CD14-positive monocyte (primary cell): ENCODE data around the gene NID1. TPM values are rescaled to one million over a fixed set of nuclear protein-coding genes. Genes with fewer than 3 reads are reported as not detected.

ENCODE experiments used
- DNase-seq, 3 donors: peaks; one replicate each; pipeline ENCODE4 v3.0.0-alpha.2; 2011 to 2022
- H2AFZ ChIP-seq: 2 replicates; pipeline ENCODE4 v1.6.0; 2012; ENCODE audit warnings: mild to moderate bottlenecking, low read depth, low read length, inconsistent platforms; ENCODE audit not compliant: insufficient read depth, poor library complexity, severe bottlenecking
- H3K27ac ChIP-seq, 2 donors: 1 replicate in 1 of 2; 2 replicates in 1 of 2; pipeline ENCODE4 v1.5.1; 2012 to 2013; ENCODE audit warnings: low read length in 2 of 2, control low read depth in 1 of 2, inconsistent platforms in 1 of 2, low read depth in 1 of 2, mild to moderate bottlenecking in 1 of 2
- H3K27me3 ChIP-seq, 2 donors: one replicate each; pipeline versions ENCODE4 v1.6.0 to v1.6.1; 2011 to 2013; ENCODE audit warnings: low read length in 2 of 2; ENCODE audit not compliant: control insufficient read depth in 2 of 2, insufficient read depth in 2 of 2
- H3K36me3 ChIP-seq, 2 donors: replicated peaks in 1 of 2; 1 replicate in 1 of 2; 2 replicates in 1 of 2; pipeline versions ENCODE4 v1.5.1 to v1.6.1; 2012 to 2013; ENCODE audit warnings: low read length in 2 of 2, control low read depth in 1 of 2, inconsistent platforms in 1 of 2, mild to moderate bottlenecking in 1 of 2; ENCODE audit not compliant: insufficient read depth in 2 of 2, control insufficient read depth in 1 of 2
- H3K4me1 ChIP-seq, 2 donors: 1 replicate in 1 of 2; 2 replicates in 1 of 2; pipeline versions ENCODE4 v1.5.1 to v1.6.1; 2012 to 2013; ENCODE audit warnings: low read length in 2 of 2, control low read depth in 1 of 2, inconsistent platforms in 1 of 2, mild to moderate bottlenecking in 1 of 2, moderate library complexity in 1 of 2; ENCODE audit not compliant: insufficient read depth in 2 of 2, control insufficient read depth in 1 of 2
- H3K4me2 ChIP-seq: replicated peaks from 2 replicates; pipeline ENCODE3; 2012; ENCODE audit warnings: low read length, moderate library complexity, mild to moderate bottlenecking; ENCODE audit not compliant: poor library complexity, severe bottlenecking; ENCODE audit errors: extremely low read depth
- H3K4me3 ChIP-seq, 3 experiments: fragments of 200-600 bp in 1 of 3; sonication (generic) in 1 of 3; replicated peaks in 1 of 3; 1 replicate in 2 of 3; 2 replicates in 1 of 3; pipeline ENCODE4 v1.5.1; 2011 to 2013; ENCODE audit warnings: low read length in 3 of 3, mild to moderate bottlenecking in 3 of 3, control low read depth in 2 of 3, low read depth in 2 of 3, inconsistent platforms in 1 of 3, moderate library complexity in 1 of 3
- H3K79me2 ChIP-seq: 2 replicates; pipeline ENCODE4 v1.6.0; 2012; ENCODE audit warnings: mild to moderate bottlenecking, control low read depth, inconsistent platforms, low read length, moderate library complexity; ENCODE audit not compliant: insufficient read depth
- H3K9ac ChIP-seq: 2 replicates; pipeline ENCODE4 v1.6.0; 2017; ENCODE audit warnings: low read length, mild to moderate bottlenecking; ENCODE audit not compliant: insufficient read depth, poor library complexity, severe bottlenecking
- H3K9me3 ChIP-seq, 2 donors: replicated peaks in 1 of 2; 1 replicate in 1 of 2; 2 replicates in 1 of 2; pipeline versions ENCODE4 v1.5.1 to v1.6.1; 2012 to 2013; ENCODE audit warnings: low read length in 2 of 2, control low read depth in 1 of 2; ENCODE audit not compliant: control insufficient read depth in 1 of 2, insufficient read depth in 1 of 2
- H4K20me1 ChIP-seq: 2 replicates; pipeline ENCODE4 v1.6.0; 2012; ENCODE audit warnings: mild to moderate bottlenecking, low read length, control low read depth, moderate library complexity; ENCODE audit not compliant: insufficient read depth
- H3K27ac Mint-ChIP-seq, 7 donors: one replicate each; pipeline ENCODE4 v1.8.0; 2020; ENCODE audit warnings: mild to moderate bottlenecking in 7 of 7, mixed read lengths in 7 of 7, moderate library complexity in 6 of 7, inconsistent platforms in 2 of 7
- H3K27me3 Mint-ChIP-seq, 3 donors: one replicate each; pipeline ENCODE4 v1.8.0; 2021 to 2022; ENCODE audit warnings: low read depth in 3 of 3, mild to moderate bottlenecking in 3 of 3, mixed read lengths in 3 of 3, moderate library complexity in 3 of 3, inconsistent platforms in 1 of 3
- H3K36me3 Mint-ChIP-seq, 2 donors: one replicate each; pipeline ENCODE4 v1.8.0; 2020; ENCODE audit warnings: mixed read lengths in 2 of 2, inconsistent platforms in 1 of 2, mild to moderate bottlenecking in 1 of 2
- H3K4me1 Mint-ChIP-seq: one replicate; pipeline ENCODE4 v1.8.0; 2020; ENCODE audit warnings: mild to moderate bottlenecking, mixed read lengths
- H3K4me3 Mint-ChIP-seq, 2 donors: one replicate each; pipeline ENCODE4 v1.8.0; 2020; ENCODE audit warnings: mild to moderate bottlenecking in 2 of 2, mixed read lengths in 2 of 2, moderate library complexity in 1 of 2
- H3K9me3 Mint-ChIP-seq, 7 donors: one replicate each; pipeline ENCODE4 v1.8.0; 2020 to 2022; ENCODE audit warnings: mixed read lengths in 7 of 7, mild to moderate bottlenecking in 6 of 7, moderate library complexity in 6 of 7, inconsistent platforms in 2 of 7
- CTCF ChIP-seq: fragments of 200-600 bp; IDR thresholded peaks from one replicate; pipeline ENCODE4 v1.8.0; 2022; ENCODE audit warnings: antibody characterized with exemption, mild to moderate bottlenecking
- WGBS: methylation state at CpG from one replicate; pipeline ENCODE4 v1.1.5; 2013; ENCODE audit warnings: missing lambda C conversion rate; ENCODE audit not compliant: insufficient coverage; 5-methylcytosine and 5-hydroxymethylcytosine counted together
- intact Hi-C, 2 donors: fragments of 100-400 bp; cut with micrococcal nuclease; formaldehyde crosslinking; loops; one replicate each; pipeline versions ENCODE4 v1.15.0 to v1.15.1; 2023
- polyA plus RNA-seq, 3 donors: library from polyadenylated mRNA; depleted of rRNA in 1 of 3; unstranded in 2 of 3; stranded (reverse) in 1 of 3; fragments of 300-500 nt in 2 of 3; fragments of >200 nt in 1 of 3; fragmentation: Illumina TruSeq in 2 of 3; gene quantifications; 1 replicate in 2 of 3; 2 replicates in 1 of 3; pipeline ENCODE4 v1.2.3, GENCODE V29; 2012 to 2021

Gene NID1
- polyA plus RNA-seq, 3 donors, result 6.8 to 19.7 (median 14.4) TPM

DNA sequence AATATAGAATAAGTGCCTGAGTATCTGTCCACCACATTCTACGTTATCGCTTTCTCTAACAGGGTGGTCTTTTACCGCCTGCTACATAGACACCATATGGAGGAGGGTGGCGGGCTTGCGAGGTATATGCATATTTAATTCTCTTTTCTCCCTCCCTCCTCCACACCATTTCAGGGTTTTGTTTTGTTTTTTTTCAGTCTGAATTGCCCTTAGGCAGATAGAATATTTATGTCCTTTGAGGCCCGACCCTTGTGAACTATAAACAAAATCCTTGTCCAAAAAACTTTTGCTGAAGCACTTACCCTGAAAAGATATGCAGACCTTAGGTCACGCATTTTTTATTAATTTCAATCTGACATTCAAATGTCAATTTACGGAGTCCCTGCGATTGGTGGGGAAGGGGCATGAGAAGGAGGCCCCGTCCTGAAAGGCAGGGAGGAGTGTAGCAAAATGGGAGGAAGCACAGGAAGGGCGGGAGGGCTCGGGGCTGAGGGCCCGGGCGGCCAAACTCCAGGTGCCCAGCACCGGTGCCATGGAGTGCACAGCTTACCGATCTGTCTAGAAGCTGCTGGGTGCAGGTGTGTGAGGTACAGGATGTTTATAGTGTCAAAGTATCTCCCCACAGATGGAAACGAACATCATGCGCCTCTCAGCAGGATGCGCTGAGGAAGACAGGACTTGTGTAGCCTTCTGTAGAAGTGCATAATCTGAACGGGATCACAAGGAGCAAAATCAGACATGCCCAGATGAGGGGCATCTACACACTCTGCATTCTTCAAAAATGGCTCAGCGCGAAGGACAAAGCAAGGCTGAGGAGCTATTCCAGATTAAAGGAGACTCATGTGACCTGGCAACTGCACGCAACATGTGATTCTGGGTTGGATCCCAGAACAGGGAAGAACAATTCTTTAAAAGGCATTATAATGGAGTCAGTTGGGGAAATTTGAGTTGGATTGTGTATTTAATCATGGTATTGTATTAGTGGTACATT, 129.4 kb downstream of the NID1 start:
- TF ChIP-seq CTCF, result no peak
- Mint-ChIP-seq H3K9me3 (peaks cover 0 to 2% (median 0%) of the 10 kb centered on the region in 7 donors), H3K36me3 (peaks cover 4 to 5% of the 10 kb centered on the region in 2 donors), H3K27me3 (peaks cover 0 to 1% (median 0%) of the 10 kb centered on the region in 3 donors), H3K4me1 (peaks cover 91% of the 10 kb centered on the region), H3K27ac (peak overlapping the region in 6 of 7 donors; percentile 13 to 88 (median 69)), H3K4me3 (no peak overlapping the region)
- H3K27ac ChIP-seq, result peak overlapping the region in 1 of 2 donors; percentile 65
- H3K36me3 ChIP-seq, result no peaks in the 10 kb centered on the region
- no peaks in the 10 kb centered on the region for H3K27me3 ChIP-seq
- no peak overlapping the region for H3K9ac ChIP-seq
- H3K4me1 ChIP-seq, result peaks cover 97 to 100% of the 10 kb centered on the region in 2 donors
- H3K4me2 ChIP-seq, result no peak overlapping the region
- H3K4me3 ChIP-seq, result no peak overlapping the region
- H3K9me3 ChIP-seq, result no peaks in the 10 kb centered on the region
- DNase-seq, result no peak
- peaks cover 44% of the 10 kb centered on the region for H3K79me2 ChIP-seq
- intact Hi-C loops, result loop anchor here in 1 of 2 donors (5.0 kb wide), 1 partner anchor 33 kb away; no protein-coding TSS in a partner anchor
- no peaks in the 10 kb centered on the region for H4K20me1 ChIP-seq
- H2AFZ ChIP-seq, result no peak overlapping the region
- WGBS, result 100% methylated on average over 3 of the region's 23 CpGs

DNA sequence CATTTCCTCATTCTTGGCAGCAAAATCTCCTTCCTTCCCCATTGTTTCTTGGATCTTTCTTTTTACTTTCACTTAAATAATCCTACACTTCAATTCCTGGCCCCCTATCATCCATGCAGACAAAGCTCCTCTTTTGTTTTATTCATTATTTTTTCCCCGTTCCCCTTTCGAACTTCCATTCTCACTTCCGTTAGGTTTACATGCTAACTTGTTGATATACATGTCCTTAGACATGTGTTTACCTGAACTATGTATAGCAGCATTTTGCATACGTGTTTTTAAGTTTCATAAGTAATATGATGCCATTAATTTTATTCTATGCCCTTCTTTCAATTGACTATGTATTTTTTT, 131.1 kb downstream of the NID1 start:
- Mint-ChIP-seq H3K4me3 (peak overlapping the region; percentile 51 to 77), H3K36me3 (no peaks in the 10 kb centered on the region), H3K4me1 (peaks cover 83% of the 10 kb centered on the region), H3K9me3 (peaks cover 0 to 2% (median 0%) of the 10 kb centered on the region in 7 donors), H3K27me3 (peaks cover 0 to 1% (median 0%) of the 10 kb centered on the region in 3 donors), H3K27ac (peak overlapping the region; percentile 69 to 94 (median 82))
- intact Hi-C loops, result no loop called here
- Histone ChIP-seq H3K9ac (peak overlapping the region; percentile 26), H3K4me1 (peaks cover 86 to 93% of the 10 kb centered on the region in 2 donors), H3K4me2 (peak overlapping the region; percentile 75), H4K20me1 (no peaks in the 10 kb centered on the region), H3K9me3 (no peaks in the 10 kb centered on the region), H2AFZ (no peak overlapping the region), H3K27ac (peak overlapping the region; percentile 73 to 77), H3K27me3 (no peaks in the 10 kb centered on the region), H3K36me3 (no peaks in the 10 kb centered on the region), H3K4me3 (peak overlapping the region in 2 of 3 experiments; percentile 14 to 62), H3K79me2 (peaks cover 40% of the 10 kb centered on the region)
- no CpG with 5 or more reads among the region's 4 CpGs for whole genome bisulfite sequencing
- no peak for TF ChIP-seq CTCF
- DNase-seq, result no peak
